IPS DF 19.7 (cell line): ENCODE data around the gene SRGAP2.
A peak's percentile ranks its signal among the peaks of the same experiment; 100 is the strongest.
"Not testable (repeated sequence)": the region's sequence is repeated elsewhere in the genome, so short reads cannot be mapped to it uniquely, and the experiment has no call there.

Experiments used
- DNase-seq: peaks from one replicate; pipeline ENCODE4 v3.0.0-alpha.2; 2013; ENCODE audit warnings: low read depth, low spot score

SRGAP2 gene

GRCh38 chr1:206203364-206204158 is at the start of gene SRGAP2:
SRGAP2 (plus strand) TSS chr1:206203541; CDS start chr1:206205971, 2,430 bp downstream.
- DNase-seq: not testable (repeated sequence)

GRCh38 chr1:206167350-206168029 is 35.9 kb upstream of the SRGAP2 start:
- not testable (repeated sequence) for DNase-seq

- not testable (repeated sequence) for DNase-seq
These were observed 33.5 kb upstream of the SRGAP2 start for GRCh38 chr1:206169794-206170193.

DNA sequence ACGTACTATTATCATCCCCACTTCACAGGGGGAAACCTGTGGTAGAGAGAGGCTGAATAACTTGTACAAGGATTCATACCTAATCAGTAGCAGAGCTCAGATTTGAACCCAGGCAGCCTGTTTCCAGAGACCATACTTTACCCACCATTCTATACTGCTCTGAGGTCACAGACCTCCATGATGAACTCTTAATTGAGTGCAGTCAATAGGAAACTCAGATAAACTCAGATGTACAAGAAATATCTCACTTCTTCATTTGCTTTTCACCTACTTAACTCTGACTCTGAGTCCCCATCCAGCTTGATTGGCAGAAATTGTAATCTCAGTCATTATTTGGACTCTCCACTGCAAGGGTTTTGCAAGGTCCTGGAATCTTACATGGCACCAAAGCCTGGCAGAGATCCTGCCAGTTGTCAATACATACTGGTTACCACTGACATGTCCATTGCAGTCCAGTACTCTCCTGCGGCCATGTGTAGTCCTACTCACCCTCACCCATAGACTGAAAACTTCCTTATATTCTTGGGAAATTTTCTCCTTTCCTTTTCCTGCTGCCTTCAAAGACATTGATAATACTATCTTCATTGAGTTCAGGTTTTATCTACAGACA is 30.1 kb upstream of the SRGAP2 start:
- not testable (repeated sequence) for DNase-seq

- DNase-seq: not testable (repeated sequence)
These were observed 29.0 kb upstream of the SRGAP2 start for GRCh38 chr1:206174182-206174868.

GRCh38 chr1:206175459-206176113 is 27.8 kb upstream of the SRGAP2 start:
- DNase-seq: peak; percentile 0

DNA sequence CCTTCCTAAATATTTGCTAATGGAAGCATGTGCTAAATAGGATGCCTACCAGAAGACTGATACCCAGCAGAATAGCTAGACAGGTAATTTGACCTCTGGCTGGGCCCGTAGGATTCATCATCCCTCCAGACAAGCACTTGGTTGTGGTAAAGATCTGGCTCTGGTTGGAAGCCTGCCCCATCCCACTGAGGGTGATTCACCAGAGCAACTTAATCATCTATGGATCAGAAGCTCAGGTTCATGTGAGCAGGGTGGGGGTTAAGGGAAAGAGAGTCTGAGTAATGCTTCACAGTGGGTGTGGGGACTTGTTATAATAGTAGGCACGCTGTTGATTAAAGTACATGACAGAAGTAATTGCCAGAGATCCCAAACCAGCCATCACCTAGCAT is 27.2 kb upstream of the SRGAP2 start:
- not testable (repeated sequence) for DNase-seq

DNA sequence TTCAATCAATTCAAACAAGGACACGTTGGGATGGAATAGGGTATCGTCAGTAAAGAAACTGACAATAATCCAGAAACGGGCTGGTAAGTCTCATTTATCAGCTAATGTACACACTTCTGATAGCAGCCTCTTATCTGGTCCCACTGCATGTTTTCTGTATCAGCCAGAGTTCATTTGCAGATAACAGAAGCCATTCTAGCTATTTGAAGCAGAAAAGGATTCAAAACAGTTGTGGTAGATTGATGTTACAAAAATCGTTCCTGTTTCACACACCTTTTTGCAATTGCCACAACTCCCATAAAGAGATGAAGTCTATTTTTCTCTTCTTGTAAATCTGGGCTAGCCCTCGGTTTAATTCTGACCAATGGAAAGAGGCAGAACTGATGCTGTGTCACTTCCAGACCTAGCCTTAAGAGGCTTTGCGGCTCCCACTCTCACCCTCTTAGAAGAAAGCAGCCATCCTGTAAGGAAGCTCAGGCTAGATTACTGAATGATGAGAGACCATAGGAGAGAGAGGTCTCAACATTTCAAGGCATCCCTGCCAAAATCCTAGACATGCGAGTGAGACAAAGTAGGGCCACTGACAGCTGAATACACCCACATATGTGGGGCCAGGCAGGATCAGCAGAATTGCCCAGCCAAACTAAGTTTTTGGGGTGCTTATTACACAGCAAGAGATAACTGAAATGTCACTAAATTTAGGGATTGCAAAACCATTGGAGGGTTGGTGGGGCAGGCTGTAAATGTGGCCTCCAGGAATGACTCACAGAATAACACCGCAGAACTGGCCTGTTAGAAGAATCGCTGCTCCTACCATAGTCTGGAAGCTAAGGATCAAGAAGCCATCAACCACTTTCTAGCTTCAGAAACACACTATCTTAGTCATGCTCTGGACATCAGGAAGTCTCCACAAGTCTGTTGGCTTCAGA is 25.0 kb upstream of the SRGAP2 start:
- DNase-seq: not testable (repeated sequence)

DNA sequence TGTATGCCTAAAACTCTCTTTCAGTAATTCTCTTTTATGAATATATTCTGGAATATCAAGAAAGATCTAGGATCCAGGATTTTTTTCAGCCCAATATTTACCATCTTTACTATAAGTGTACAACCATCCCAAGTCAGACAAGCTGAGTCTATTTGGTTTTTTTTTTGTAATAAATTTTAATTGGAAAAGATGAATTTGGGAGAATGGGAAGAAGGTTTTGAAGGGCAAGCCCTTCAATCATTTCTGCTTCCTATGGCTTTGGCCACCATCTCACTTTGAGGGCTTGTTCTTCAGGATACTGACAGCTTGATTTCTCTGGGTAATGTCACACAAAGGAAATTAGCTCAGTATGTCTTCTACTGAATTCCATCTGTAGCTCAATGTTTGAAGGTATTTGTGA is 23.7 kb upstream of the SRGAP2 start:
- DNase-seq: not testable (repeated sequence)

DNA sequence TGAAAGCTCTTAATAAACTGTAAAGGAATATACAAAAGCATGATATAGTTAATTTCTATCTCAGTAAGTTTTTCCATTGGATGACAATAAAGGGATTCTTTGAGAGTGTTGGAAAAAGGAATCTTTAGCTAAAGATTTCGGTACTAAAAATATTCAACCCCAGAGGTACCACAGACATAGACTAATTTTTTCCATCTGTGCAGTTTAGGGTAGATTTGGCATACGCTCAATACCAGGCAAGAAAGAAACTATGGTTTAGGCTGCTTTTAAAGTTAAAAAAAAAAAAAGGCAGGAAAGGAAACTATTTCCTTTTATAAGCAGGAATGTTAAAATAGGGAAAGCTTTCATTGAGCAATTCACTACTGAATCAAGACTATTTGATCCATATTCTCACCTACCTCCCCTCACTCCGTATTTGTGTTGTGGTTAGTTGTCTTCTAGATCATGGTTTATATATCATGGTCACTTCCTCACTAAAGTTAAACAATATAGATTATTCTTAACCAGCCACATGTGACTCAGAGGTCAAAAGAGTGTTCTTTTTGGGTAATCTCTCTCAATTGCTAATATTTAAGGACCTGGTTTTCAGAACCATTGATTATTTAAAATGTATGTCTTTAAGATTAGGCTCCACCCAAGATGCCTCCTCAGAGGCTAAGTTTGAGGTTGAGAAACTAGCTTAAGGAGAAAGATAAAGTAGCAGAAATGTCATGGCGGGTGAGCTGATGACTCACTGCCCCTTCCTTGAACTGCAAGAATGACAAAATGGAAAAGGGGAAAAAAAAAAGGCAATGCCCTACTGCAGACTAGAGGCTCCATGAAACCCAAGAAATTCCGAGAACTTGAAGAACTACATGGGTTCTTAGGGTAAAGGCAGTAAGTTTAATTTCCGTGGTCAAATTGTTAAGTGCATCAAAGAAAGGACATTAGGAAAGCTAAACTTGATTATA is 20.7 kb upstream of the SRGAP2 start:
- not testable (repeated sequence) for DNase-seq

- DNase-seq: not testable (repeated sequence)
These were observed 19.6 kb upstream of the SRGAP2 start for GRCh38 chr1:206183788-206184187.

- not testable (repeated sequence) for DNase-seq
These were observed 17.6 kb upstream of the SRGAP2 start for GRCh38 chr1:206185778-206186177.

DNA sequence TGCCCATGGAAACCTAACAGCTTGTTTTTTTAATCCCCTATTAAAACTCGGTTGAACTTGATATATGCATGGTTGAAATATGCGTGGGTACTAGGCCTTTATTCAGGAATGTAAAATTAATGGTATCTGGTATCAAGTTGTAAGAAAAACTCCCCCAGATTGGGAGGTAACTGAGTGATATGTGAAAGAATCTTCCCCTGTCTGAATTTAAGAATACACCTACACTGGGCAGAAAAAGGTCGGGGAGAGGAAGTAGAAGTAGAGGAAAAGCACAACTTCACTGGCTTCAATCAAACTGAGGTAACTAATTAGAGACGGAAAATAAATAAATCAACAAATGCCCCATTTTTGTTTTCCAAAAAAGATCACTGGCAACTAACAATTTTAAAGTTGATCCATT is 16.5 kb upstream of the SRGAP2 start:
- not testable (repeated sequence) for DNase-seq

DNA sequence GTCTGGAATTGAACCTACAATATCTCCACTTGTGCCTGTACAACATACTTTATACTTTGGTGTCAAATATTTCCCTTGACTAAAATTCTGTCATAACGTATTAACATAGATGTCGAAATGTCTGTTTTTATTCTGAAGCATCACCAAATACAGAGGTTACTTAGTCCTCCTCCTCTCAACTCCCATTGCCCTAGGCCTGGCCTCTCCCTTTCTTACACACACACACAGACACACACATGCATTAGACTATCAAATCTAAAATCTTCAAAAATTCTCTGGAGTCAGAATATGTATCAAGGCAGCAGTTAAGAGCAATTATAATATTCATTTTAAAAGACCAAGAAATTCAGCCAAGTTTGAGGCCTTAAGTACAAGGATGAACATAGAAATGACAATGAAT is 8.2 kb upstream of the SRGAP2 start:
- not testable (repeated sequence) for DNase-seq

DNA sequence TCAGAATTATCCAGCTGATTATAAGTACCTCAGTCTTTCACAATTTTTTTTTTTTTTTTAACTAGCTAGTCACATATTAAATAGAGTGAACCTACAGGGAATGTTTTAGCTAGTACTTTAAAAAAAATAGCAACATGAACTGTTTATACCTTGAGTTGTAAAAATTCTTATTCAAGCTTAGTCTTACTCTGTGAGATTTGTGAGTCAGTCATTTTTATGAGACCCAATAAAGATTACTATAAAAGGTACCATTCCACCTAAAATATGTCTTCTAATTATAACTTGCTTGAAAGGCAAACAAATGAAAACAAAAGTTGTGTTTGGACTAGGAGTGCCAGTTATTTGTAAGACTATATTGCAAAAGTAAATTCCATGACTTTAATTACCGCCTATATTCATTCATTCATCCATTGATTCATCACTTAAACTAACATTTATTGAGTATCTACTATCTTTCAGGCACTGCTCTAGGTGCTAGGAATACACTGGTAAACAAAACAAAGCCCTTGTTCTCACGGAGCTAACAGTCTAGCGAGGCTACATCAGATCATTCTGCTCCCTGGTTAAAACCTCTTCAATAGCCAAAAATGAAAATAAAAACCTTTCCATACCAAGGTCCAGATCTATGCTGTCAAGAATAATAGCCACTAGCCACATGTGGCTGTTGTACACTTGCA is 6.5 kb upstream of the SRGAP2 start:
- DNase-seq: not testable (repeated sequence)

DNA sequence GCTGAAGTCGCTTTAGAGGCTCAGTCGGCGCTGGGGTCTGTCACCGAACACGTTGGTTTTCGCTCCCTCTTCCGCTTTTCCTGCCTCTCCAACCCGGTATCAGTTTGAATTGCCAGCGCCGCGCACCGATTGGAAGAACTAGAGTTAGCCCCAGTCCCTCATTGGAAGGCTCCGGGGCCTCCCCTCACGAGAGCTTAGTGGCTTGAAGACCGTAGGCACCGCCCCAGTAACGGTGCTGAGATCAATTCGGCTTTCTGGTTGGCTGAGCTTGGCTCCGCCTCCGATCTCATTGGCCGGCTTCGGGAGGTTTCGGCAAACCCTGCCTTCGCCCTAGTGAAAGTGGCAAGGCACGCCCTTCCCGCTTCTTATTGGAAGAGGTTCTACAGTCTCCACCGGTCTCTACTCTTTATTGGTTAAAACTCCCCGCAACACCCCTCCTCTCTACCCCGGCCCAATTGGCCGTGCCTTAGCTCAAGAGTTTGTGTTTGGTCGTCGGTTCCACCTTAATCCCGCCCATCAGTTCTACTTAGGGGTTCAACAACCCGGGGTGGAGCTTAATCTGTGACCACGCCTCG is 465 bp upstream of the SRGAP2 start, which contains the start of gene FAM72A:
FAM72A (minus strand) TSS at position 51 of the 575 bp plus-strand sequence. CDS start 814 bp downstream, outside the sequence.
- DNase-seq: peak; percentile 98

GRCh38 chr1:206204159-206204511 is 794 bp downstream of the SRGAP2 start:
- not testable (repeated sequence) for DNase-seq

DNA sequence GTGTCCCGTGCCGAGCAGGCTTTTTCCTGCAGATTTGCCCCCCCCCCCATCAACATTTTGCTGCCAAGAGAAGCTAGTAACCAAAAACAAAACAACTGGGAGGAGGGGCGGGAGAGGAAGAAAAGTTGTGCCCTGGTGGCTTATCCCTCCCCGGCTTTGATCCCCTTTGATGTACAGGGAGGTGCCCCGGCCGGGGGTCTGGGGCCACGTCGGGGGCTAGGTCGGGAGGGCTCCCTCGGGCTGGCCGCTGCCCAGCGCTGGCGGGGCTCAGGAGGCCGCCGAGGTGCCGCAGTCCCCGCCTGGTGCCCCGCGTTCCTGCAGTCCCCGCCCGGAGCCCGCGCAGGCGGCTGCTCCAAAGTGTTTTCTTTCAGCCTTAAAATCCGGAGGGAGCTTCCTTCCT is 1.5 kb downstream of the SRGAP2 start:
- not testable (repeated sequence) for DNase-seq
